Neutrophil (primary cell): Measurements from ENCODE around the gene HTR2B.

ENCODE experiments used
- H3K27ac ChIP-seq: fragments of 200-600 bp; sonication (generic); 2 replicates; pipeline ENCODE4 v1.5.1; 2016; ENCODE audit warnings: mild to moderate bottlenecking, moderate library complexity
- H3K27me3 ChIP-seq: fragments of 200-600 bp; sonication (generic); 2 replicates; pipeline ENCODE4 v1.6.0; 2016; ENCODE audit warnings: mild to moderate bottlenecking
- H3K36me3 ChIP-seq: fragments of 200-600 bp; sonication (generic); 2 replicates; pipeline ENCODE4 v1.5.1; 2017
- H3K4me1 ChIP-seq, 2 experiments: fragments of 200-600 bp in 1 of 2; sonication (generic) in 1 of 2; 1 replicate in 1 of 2; 2 replicates in 1 of 2; pipeline versions ENCODE4 v1.5.1 to v1.6.1; 2013 to 2016; ENCODE audit warnings: low read depth in 1 of 2, low read length in 1 of 2, mild to moderate bottlenecking in 1 of 2, moderate library complexity in 1 of 2; ENCODE audit not compliant: control insufficient read depth in 1 of 2, insufficient read depth in 1 of 2
- H3K4me3 ChIP-seq, 2 experiments: fragments of 200-600 bp in 1 of 2; sonication (generic) in 1 of 2; 1 replicate in 1 of 2; 2 replicates in 1 of 2; pipeline ENCODE4 v1.5.1; 2013 to 2016; ENCODE audit warnings: low read depth in 1 of 2, low read length in 1 of 2, mild to moderate bottlenecking in 1 of 2, moderate library complexity in 1 of 2
- H3K9me3 ChIP-seq: fragments of 200-600 bp; sonication (generic); 2 replicates; pipeline ENCODE4 v1.5.1; 2016
- TF ChIP-seq, protein P1 (sequence below): fragments of 200-600 bp; sonication (generic); IDR thresholded peaks from 2 replicates; pipeline ENCODE4 v1.5.1; 2016; ENCODE audit warnings: antibody characterized with exemption

HTR2B gene

DNA sequence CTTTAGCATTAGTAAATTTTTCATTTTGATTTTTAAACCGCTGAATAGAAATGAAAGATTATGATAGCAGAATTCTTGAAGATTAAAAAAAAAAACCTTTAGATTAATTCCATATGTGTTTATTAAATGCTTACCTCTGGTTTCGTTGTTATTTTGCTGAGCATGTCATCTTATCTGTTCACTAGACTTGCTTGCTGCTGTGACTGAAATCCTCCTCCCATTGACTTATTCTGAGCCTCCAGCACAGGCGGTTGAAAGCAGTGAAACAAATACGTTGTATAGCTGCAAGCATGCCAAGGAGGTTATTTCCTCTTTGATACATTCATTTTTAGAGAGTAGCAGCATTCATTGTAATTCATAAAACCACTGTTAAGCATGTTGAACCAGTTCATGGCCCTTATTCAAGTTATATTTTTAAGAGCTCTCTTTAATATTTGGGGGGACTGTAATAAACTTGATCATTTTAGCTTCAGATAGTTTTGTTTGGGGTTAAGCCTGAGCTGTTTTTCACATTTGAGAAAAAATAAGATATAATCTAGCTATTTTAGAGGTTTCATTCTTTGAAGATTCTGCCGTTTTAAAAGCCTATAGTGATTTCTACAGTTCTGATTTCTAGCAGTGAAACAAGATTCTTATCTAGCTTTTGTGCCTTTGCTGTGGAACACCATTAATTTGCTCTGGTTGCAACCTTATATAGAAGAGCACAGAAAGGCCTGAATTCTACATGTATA is at the start of gene HTR2B:
Gene HTR2B (minus strand): TSS at position 205 of the 731 bp plus-strand sequence. CDS start 1,278 bp downstream, outside the sequence.
- Histone ChIP-seq H3K4me1 (no peaks in the 10 kb centered on the region), H3K27me3 (no peaks in the 10 kb centered on the region), H3K27ac (no peak within 1 kb of the TSS), H3K9me3 (no peaks in the 10 kb centered on the region), H3K36me3 (no peaks in the 10 kb centered on the region), H3K4me3 (no peak within 1 kb of the TSS)
- TF ChIP-seq, protein P1, sequence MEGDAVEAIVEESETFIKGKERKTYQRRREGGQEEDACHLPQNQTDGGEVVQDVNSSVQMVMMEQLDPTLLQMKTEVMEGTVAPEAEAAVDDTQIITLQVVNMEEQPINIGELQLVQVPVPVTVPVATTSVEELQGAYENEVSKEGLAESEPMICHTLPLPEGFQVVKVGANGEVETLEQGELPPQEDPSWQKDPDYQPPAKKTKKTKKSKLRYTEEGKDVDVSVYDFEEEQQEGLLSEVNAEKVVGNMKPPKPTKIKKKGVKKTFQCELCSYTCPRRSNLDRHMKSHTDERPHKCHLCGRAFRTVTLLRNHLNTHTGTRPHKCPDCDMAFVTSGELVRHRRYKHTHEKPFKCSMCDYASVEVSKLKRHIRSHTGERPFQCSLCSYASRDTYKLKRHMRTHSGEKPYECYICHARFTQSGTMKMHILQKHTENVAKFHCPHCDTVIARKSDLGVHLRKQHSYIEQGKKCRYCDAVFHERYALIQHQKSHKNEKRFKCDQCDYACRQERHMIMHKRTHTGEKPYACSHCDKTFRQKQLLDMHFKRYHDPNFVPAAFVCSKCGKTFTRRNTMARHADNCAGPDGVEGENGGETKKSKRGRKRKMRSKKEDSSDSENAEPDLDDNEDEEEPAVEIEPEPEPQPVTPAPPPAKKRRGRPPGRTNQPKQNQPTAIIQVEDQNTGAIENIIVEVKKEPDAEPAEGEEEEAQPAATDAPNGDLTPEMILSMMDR = no peak

DNA sequence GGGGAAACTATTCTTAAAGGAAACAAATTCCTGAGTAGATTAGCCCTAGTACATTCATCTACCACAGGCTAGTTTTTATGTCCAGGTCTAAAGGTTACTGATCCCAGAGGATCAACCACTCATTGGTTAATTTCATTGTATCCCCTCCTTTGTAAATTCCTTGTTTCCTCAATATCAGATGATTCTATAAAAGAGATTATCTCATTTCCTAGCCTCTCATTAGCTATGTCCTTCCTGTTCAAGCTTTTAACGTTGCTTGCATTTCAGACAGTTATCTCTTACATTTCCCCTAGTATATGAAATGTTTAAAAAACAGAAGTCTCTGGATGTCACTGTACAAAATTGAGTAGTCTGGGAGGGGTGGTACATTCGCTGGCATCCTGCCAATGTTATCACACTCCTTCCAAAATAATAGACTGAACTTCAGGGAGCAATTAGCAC is 49.4 kb upstream of the HTR2B start:
- no peak overlapping the region for H3K4me3 ChIP-seq
- TF ChIP-seq, protein P1 = no peak
- H3K27me3 ChIP-seq = no peaks in the 10 kb centered on the region
- H3K9me3 ChIP-seq = no peaks in the 10 kb centered on the region
- H3K27ac ChIP-seq = no peak overlapping the region
- H3K36me3 ChIP-seq = peaks cover 6% of the 10 kb centered on the region
- H3K4me1 ChIP-seq = peaks cover 13 to 24% of the 10 kb centered on the region in 2 experiments

DNA sequence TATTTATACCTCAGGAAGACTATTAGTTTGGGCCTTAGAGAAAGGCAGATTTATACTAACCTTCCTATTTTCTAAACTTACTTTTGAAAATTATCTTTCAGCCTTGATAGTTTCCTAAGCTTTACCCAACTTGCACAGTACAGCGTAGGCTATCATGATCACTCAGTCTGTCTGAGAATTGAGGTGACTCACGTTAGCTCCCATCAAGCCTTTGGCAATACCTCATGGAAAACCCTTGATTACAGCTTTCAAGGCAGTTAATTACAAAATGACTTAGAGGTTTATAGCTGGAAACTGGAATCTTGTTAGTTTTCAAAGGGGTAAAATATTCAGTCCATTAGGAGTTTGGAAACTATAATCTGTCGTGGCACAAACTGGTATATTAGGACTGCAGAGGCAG is 47.2 kb upstream of the HTR2B start:
- H3K27ac ChIP-seq = no peak overlapping the region
- TF ChIP-seq, protein P1 = no peak
- no peaks in the 10 kb centered on the region for H3K27me3 ChIP-seq
- no peak overlapping the region for H3K4me3 ChIP-seq
- H3K4me1 ChIP-seq = peaks cover 18 to 26% of the 10 kb centered on the region in 2 experiments
- peaks cover 12% of the 10 kb centered on the region for H3K36me3 ChIP-seq
- H3K9me3 ChIP-seq = no peaks in the 10 kb centered on the region

DNA sequence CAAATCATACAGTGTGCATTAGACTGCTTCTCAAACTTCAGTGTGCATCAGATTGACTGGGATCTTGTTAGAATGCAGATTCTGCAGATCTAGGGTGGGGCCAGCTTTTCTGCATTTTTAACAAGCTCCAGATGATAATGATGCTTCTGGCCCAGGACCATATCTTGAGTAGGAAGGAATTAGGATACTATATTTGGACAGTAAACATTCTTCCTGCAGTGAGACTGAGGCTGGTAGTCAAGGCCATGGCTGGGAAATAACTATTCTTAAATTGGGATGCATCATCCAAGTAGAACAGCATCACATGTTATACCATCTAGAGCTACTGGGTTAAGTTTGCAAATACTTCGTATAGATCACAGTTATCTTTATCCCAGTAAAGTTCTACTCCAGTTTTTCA is 45.2 kb upstream of the HTR2B start:
- peaks cover 27% of the 10 kb centered on the region for H3K36me3 ChIP-seq
- TF ChIP-seq, protein P1 = no peak
- H3K27ac ChIP-seq = no peak overlapping the region
- peaks cover 18 to 26% of the 10 kb centered on the region in 2 experiments for H3K4me1 ChIP-seq
- H3K27me3 ChIP-seq = no peaks in the 10 kb centered on the region
- no peak overlapping the region for H3K4me3 ChIP-seq
- no peaks in the 10 kb centered on the region for H3K9me3 ChIP-seq

DNA sequence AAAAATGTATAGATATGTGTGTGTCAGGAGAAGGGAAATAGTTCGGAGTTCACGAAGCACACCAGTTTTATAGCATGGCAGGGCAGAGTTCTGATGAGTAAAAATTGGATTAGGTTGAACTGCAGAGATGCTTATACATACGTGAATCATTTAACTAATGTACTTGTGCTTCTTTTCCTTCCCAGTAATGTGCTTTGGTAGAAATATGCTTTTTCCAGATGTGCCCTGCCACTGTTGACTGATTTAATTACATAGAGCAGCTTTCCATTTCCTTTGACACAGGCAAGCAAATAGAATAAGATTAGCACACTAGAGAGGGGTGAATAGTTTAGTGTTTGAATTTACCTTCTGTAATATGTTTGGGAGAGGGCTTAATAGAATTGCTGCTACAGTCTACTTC is 44.6 kb upstream of the HTR2B start:
- Histone ChIP-seq H3K27ac (no peak overlapping the region), H3K27me3 (no peaks in the 10 kb centered on the region), H3K36me3 (peaks cover 27% of the 10 kb centered on the region), H3K4me3 (no peak overlapping the region), H3K4me1 (peaks cover 18 to 23% of the 10 kb centered on the region in 2 experiments), H3K9me3 (no peaks in the 10 kb centered on the region)
- TF ChIP-seq, protein P1 = no peak
